Gastroesophageal sphincter (tissue), 3 donors: ENCODE results near the gene TKT.

Experiments used
- CTCF ChIP-seq, 4 experiments: fragments of 200-600 bp in 2 of 4; fragments of 450-650 bp in 2 of 4; sonication (generic) in 1 of 4; IDR thresholded peaks; one replicate each; pipeline ENCODE4 v1.5.1; 2017 to 2019; ENCODE audit warnings: antibody characterized with exemption in 4 of 4, mild to moderate bottlenecking in 2 of 4, moderate library complexity in 2 of 4
- EP300 ChIP-seq: sonication (generic); formaldehyde crosslinking; IDR thresholded peaks from one replicate; pipeline ENCODE4 v1.6.1; 2017; ENCODE audit warnings: antibody characterized with exemption, mild to moderate bottlenecking
- POLR2A ChIP-seq, 2 donors: fragments of 450-650 bp; IDR thresholded peaks; one replicate each; pipeline ENCODE4 v1.6.1; 2017; ENCODE audit warnings: antibody characterized with exemption in 2 of 2, mild to moderate bottlenecking in 2 of 2, moderate library complexity in 1 of 2

- TF ChIP-seq CTCF (IDR thresholded peaks at IDR 0.05) (no peak), EP300 (no peak), POLR2A (IDR thresholded peaks at IDR 0.05) (no peak)
These were observed 31.8 kb downstream of the TKT start for GRCh38 chr3:53224026-53224425.
